K562 (cell line): ENCODE results near the gene ALKBH7. TPM values are rescaled to one million over a fixed set of nuclear protein-coding genes. Genes with fewer than 3 reads are reported as not detected.
A peak's percentile ranks its signal among the peaks of the same experiment; 100 is the strongest.

Source experiments
- ATF1 ChIP-seq, 2 experiments: fragments of 450-650 bp in 1 of 2; IDR thresholded peaks; 2 replicates each; pipeline ENCODE4 v1.6.1; 2016; ENCODE audit warnings: missing compliant biosample characterization in 1 of 2, missing genetic modification characterization in 1 of 2
- BACH1 ChIP-seq: fragments of 200-800 bp; sonication (Bioruptor generic); IDR thresholded peaks from 2 replicates; pipeline ENCODE4 v1.6.1; 2016; ENCODE audit warnings: missing genetic modification characterization, missing compliant biosample characterization
- CBX1 ChIP-seq: sonication (generic); IDR thresholded peaks from 2 replicates; pipeline ENCODE4 v1.6.1; 2016; ENCODE audit warnings: antibody characterized with exemption, low read depth, mild to moderate bottlenecking
- CXXC5 ChIP-seq: fragments of 250-450 bp; sonication (Bioruptor Pico); IDR thresholded peaks from 2 replicates; pipeline ENCODE4 v1.8.0; 2022; ENCODE audit warnings: inconsistent platforms, mild to moderate bottlenecking, moderate library complexity
- GATAD2A ChIP-seq: fragments of 450-650 bp; IDR thresholded peaks from 2 replicates; pipeline ENCODE4 v1.6.1; 2017
- HNRNPH1 ChIP-seq: fragments of 200-400 bp; formaldehyde crosslinking; optimal IDR thresholded peaks from 2 replicates; pipeline ENCODE3; 2017; ENCODE audit warnings: low read depth, mild to moderate bottlenecking, low read length, moderate library complexity
- ILF3 ChIP-seq: fragments of 450-650 bp; IDR thresholded peaks from 2 replicates; pipeline ENCODE4 v1.6.1; 2018; ENCODE audit warnings: antibody characterized with exemption, mild to moderate bottlenecking, moderate library complexity, borderline replicate concordance
- NCOA6 ChIP-seq: fragments of 450-650 bp; IDR thresholded peaks from 2 replicates; pipeline ENCODE4 v1.6.1; 2017; ENCODE audit warnings: mild to moderate bottlenecking
- NR2C1 ChIP-seq, 2 experiments: fragments of 450-650 bp; IDR thresholded peaks; 2 replicates each; pipeline ENCODE4 v1.6.1; 2017; ENCODE audit warnings: mild to moderate bottlenecking in 2 of 2, antibody characterized with exemption in 1 of 2, inconsistent platforms in 1 of 2, missing compliant biosample characterization in 1 of 2, missing genetic modification characterization in 1 of 2
- NR2C2 ChIP-seq, 2 experiments: fragments of 200-800 bp in 1 of 2; sonication (Bioruptor generic) in 1 of 2; sonication (generic) in 1 of 2; formaldehyde crosslinking in 1 of 2; IDR thresholded peaks; 2 replicates each; pipeline versions ENCODE4 v1.6.1 to v1.8.0; 2016 to 2022; ENCODE audit warnings: mild to moderate bottlenecking in 1 of 2, missing compliant biosample characterization in 1 of 2, missing genetic modification characterization in 1 of 2, missing genetic modification reagents in 1 of 2
- NUFIP1 ChIP-seq: fragments of 450-650 bp; IDR thresholded peaks from 2 replicates; pipeline ENCODE4 v1.6.1; 2018; ENCODE audit not compliant: partially characterized antibody
- POLR2A ChIP-seq: fragments of 450-650 bp; conservative IDR thresholded peaks from 2 replicates; pipeline ENCODE4 v1.6.1; 2016
- RBM14 ChIP-seq: fragments of 200-400 bp; formaldehyde crosslinking; IDR thresholded peaks from 2 replicates; pipeline ENCODE4 v1.6.1; 2018; ENCODE audit warnings: low read depth, mild to moderate bottlenecking, low read length, moderate library complexity, borderline replicate concordance; ENCODE audit not compliant: insufficient read depth
- TAF1 ChIP-seq: IDR thresholded peaks from 2 replicates; pipeline ENCODE4 v1.6.1; 2011; ENCODE audit warnings: mild to moderate bottlenecking, low read length, moderate library complexity; ENCODE audit not compliant: insufficient read depth, control insufficient read depth, severe bottlenecking; ENCODE audit errors: extremely low read depth
- TEAD4 ChIP-seq, 2 experiments: sonication (generic) in 1 of 2; formaldehyde crosslinking in 1 of 2; IDR thresholded peaks; 2 replicates each; pipeline versions ENCODE4 v1.6.1 to v1.8.0; 2012 to 2022; ENCODE audit warnings: borderline replicate concordance in 1 of 2, inconsistent platforms in 1 of 2, low read length in 1 of 2, mild to moderate bottlenecking in 1 of 2, missing genetic modification reagents in 1 of 2
- ZNF217 ChIP-seq: sonication (generic); formaldehyde crosslinking; IDR thresholded peaks from 2 replicates; pipeline ENCODE4 v1.8.0; 2022; ENCODE audit warnings: mild to moderate bottlenecking, missing genetic modification reagents
- ZNF274 ChIP-seq: IDR thresholded peaks from 2 replicates; pipeline ENCODE4 v1.6.1; 2011; ENCODE audit warnings: low read depth, mild to moderate bottlenecking, low read length, moderate library complexity, borderline replicate concordance
- ZNF408 ChIP-seq: fragments of 250-450 bp; sonication (Bioruptor Pico); IDR thresholded peaks from 2 replicates; pipeline ENCODE4 v1.4.0; 2020; ENCODE audit warnings: low read depth, mild to moderate bottlenecking, moderate library complexity
- ZNF551 ChIP-seq: fragments of 250-450 bp; sonication (Bioruptor Pico); IDR thresholded peaks from 2 replicates; pipeline ENCODE4 v1.5.0; 2021; ENCODE audit warnings: mild to moderate bottlenecking, moderate library complexity
- ZNF561 ChIP-seq: fragments of 450-650 bp; formaldehyde crosslinking; conservative IDR thresholded peaks from 2 replicates; pipeline ENCODE4 v1.4.0; 2020; ENCODE audit warnings: mild to moderate bottlenecking, moderate library complexity
- ZNF589 ChIP-seq: fragments of 200-800 bp; sonication (Bioruptor generic); IDR thresholded peaks from 2 replicates; pipeline ENCODE4 v1.6.1; 2016; ENCODE audit warnings: low read depth, missing genetic modification characterization, missing compliant biosample characterization
- polyA plus RNA-seq, 8 experiments: library from polyadenylated mRNA; depleted of rRNA in 4 of 8; stranded (reverse) in 5 of 8; unstranded in 3 of 8; fragments of >200 nt; fragmentation: Nextera tagmentation in 2 of 8; fragmentation: Illumina TruSeq in 1 of 8; extraction: Ambion mirVana in 2 of 8; extraction: Trizol in 1 of 8; gene quantifications; 2 replicates each; pipeline versions ENCODE4 v1.2.1 to v1.2.3, GENCODE V29; 2011 to 2014; ENCODE audit warnings: inconsistent platforms in 1 of 8, missing spikeins in 1 of 8
- total RNA-seq, 7 experiments: library from RNA; depleted of rRNA in 6 of 7; stranded (reverse); fragments of >200 nt in 6 of 7; fragmentation: Illumina TruSeq in 2 of 7; extraction: Trizol in 2 of 7; gene quantifications; 2 replicates each; pipeline versions ENCODE4 v1.2.1 to v1.2.3, GENCODE V29; 2011 to 2021; ENCODE audit warnings: low replicate concordance in 1 of 7
- TF ChIP-seq, protein P1 (sequence below): fragments of 450-650 bp; IDR thresholded peaks from 2 replicates; pipeline ENCODE4 v1.6.1; 2016; ENCODE audit warnings: low read depth, mild to moderate bottlenecking, moderate library complexity
- TF ChIP-seq, protein P2 (sequence below): sonication (generic); formaldehyde crosslinking; IDR thresholded peaks from 2 replicates; pipeline ENCODE4 v1.8.0; 2022; ENCODE audit warnings: mild to moderate bottlenecking, missing genetic modification reagents
- TF ChIP-seq, protein P3 (sequence below): fragments of 450-650 bp; formaldehyde crosslinking; IDR thresholded peaks from 2 replicates; pipeline ENCODE4 v1.4.0; 2020; ENCODE audit warnings: mild to moderate bottlenecking
- TF ChIP-seq, protein P4 (sequence below): fragments of 450-650 bp; formaldehyde crosslinking; IDR thresholded peaks from 2 replicates; pipeline ENCODE4 v1.4.0; 2022; ENCODE audit warnings: missing genetic modification characterization

Gene ALKBH7
- total and polyA plus RNA-seq, 9 of the 15 experiments (the other 6 are each of a cell fraction or from before 2014, with no cell fraction given), result 0.69 to 94.8 (median 17.6) TPM

DNA sequence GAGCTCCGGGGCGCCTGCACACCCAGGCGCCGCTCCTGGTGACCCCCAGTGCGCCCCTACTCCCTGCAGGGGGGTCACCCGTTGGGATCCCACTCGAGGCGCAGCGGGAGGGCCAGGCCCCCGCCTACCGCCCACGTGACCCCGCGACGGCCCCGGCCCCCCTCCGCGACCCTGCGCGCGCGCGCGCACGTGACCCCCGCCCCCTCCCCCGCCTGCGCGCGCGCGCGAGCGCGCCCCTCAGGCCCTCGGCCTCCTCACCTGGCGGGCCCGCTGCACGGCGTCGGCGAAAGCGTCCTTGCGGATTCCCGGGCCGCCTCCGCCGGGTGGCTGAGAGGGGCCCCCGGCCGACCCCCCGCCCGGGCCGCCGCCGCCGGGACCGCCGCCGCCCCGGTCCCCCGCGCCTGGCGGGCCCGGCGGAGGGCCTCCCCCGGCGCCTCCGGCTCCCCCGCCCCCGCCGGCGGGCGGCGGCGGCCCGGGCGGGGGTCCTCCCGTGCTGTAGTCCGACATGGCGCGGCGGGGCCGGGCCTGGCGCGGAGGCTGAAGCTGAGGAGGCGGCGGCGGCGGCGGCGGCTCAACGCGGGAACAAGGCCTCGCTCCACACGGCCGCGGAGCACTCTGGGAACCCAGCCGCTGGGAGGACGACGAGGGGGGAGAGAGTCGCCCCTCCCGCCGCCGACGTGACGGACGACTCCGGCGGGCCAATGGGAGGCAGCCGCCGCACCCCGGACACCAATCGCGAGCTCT is 51.8 kb downstream of the ALKBH7 start, which contains the start of gene KHSRP (continued):
- TF ChIP-seq ZNF561 (CRISPR knock-in tag), result no peak
- peak; percentile 61 for TF ChIP-seq ATF1 (CRISPR knock-in tag; IDR thresholded peaks at IDR 0.05)
- no peak for TF ChIP-seq ATF1 (tag; IDR thresholded peaks at IDR 0.05)
- no peak for TF ChIP-seq CBX1
- no peak for TF ChIP-seq ZNF217 (CRISPR knock-in tag)
- TF ChIP-seq POLR2A, result peak; percentile 76
- no peak for TF ChIP-seq NUFIP1
- no peak for TF ChIP-seq ZNF551
- TF ChIP-seq, protein P1, sequence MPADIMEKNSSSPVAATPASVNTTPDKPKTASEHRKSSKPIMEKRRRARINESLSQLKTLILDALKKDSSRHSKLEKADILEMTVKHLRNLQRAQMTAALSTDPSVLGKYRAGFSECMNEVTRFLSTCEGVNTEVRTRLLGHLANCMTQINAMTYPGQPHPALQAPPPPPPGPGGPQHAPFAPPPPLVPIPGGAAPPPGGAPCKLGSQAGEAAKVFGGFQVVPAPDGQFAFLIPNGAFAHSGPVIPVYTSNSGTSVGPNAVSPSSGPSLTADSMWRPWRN, result no peak
- no peak for TF ChIP-seq BACH1 (tag)
- TF ChIP-seq, protein P2, sequence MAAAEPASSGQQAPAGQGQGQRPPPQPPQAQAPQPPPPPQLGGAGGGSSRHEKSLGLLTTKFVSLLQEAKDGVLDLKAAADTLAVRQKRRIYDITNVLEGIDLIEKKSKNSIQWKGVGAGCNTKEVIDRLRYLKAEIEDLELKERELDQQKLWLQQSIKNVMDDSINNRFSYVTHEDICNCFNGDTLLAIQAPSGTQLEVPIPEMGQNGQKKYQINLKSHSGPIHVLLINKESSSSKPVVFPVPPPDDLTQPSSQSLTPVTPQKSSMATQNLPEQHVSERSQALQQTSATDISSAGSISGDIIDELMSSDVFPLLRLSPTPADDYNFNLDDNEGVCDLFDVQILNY (CRISPR knock-in tag), result no peak
- no peak for TF ChIP-seq ILF3
- TF ChIP-seq, protein P3, sequence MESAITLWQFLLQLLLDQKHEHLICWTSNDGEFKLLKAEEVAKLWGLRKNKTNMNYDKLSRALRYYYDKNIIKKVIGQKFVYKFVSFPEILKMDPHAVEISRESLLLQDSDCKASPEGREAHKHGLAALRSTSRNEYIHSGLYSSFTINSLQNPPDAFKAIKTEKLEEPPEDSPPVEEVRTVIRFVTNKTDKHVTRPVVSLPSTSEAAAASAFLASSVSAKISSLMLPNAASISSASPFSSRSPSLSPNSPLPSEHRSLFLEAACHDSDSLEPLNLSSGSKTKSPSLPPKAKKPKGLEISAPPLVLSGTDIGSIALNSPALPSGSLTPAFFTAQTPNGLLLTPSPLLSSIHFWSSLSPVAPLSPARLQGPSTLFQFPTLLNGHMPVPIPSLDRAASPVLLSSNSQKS (CRISPR knock-in tag), result no peak
- no peak for TF ChIP-seq NR2C1 (IDR thresholded peaks at IDR 0.05)
- no peak for TF ChIP-seq NR2C1 (tag; IDR thresholded peaks at IDR 0.05)
- peak; percentile 71 for TF ChIP-seq TAF1
- no peak for TF ChIP-seq GATAD2A
- no peak for TF ChIP-seq ZNF408 (CRISPR knock-in tag)
- TF ChIP-seq, protein P4, sequence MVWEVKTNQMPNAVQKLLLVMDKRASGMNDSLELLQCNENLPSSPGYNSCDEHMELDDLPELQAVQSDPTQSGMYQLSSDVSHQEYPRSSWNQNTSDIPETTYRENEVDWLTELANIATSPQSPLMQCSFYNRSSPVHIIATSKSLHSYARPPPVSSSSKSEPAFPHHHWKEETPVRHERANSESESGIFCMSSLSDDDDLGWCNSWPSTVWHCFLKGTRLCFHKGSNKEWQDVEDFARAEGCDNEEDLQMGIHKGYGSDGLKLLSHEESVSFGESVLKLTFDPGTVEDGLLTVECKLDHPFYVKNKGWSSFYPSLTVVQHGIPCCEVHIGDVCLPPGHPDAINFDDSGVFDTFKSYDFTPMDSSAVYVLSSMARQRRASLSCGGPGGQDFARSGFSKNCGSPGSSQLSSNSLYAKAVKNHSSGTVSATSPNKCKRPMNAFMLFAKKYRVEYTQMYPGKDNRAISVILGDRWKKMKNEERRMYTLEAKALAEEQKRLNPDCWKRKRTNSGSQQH (CRISPR knock-in tag), result no peak
- no peak for TF ChIP-seq HNRNPH1
- TF ChIP-seq CXXC5, result peak; percentile 49; the same call in 1 of the 2 replicates
- no peak for TF ChIP-seq RBM14
- no peak for TF ChIP-seq NCOA6
- TF ChIP-seq NR2C2 (CRISPR knock-in tag; IDR thresholded peaks at IDR 0.05), result no peak
- TF ChIP-seq NR2C2 (tag; IDR thresholded peaks at IDR 0.05), result no peak
- no peak for TF ChIP-seq TEAD4 (IDR thresholded peaks at IDR 0.05; ENCODE audit: low read length)
- TF ChIP-seq TEAD4 (CRISPR knock-in tag; IDR thresholded peaks at IDR 0.05; ENCODE audit: borderline replicate concordance), result no peak
- no peak for TF ChIP-seq ZNF589 (CRISPR knock-in tag)
- TF ChIP-seq ZNF274, result no peak
